NCI-H524 (cell line): ENCODE measurements around the gene C10orf90.
"Not testable (repeated sequence)": the region's sequence is repeated elsewhere in the genome, so short reads cannot be mapped to it uniquely, and the experiment has no call there.

Experiments used
- DNase-seq, 2 experiments: peaks; one replicate each; lab custom pipeline; 2025; lab: John Stamatoyannopoulos, UW

C10orf90 gene

GRCh38 chr10:126585249-126586017, 85.1 kb downstream of the C10orf90 start:
- DNase-seq = no peak

- DNase-seq = peak in 1 of 2 experiments; percentile 8
Measured at GRCh38 chr10:126584836-126585235, 85.7 kb downstream of the C10orf90 start.

DNA sequence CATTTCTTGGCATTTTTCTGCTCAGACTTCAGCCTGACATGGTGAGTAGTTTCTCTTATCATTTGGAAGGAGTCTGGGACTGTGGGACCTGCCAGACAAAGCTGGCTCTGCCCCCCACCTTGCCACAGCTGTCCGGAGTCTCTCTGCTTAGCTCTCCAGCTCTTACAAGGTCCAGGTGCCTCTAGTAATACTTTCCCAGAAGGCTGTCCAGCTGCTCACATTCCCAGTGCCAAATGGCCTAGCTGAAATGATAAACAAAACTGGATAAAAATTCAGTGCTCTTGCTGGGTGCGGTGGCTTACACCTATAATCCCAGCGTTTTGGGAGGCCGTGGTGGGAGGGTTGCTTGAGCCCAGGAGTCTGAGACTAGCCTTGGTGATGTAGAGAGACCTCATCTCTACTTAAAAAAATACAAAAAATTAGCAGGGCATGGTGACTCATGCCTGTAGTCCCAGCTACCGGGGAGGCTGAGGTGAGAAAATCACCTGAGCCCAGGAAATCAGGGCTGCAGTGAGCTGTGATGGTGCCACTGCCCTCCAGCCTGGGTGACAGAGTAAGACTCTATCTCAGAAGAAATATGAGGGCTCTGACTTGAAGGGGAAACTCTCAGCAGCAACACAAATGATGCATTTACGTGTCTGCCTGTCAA, 86.8 kb downstream of the C10orf90 start:
- peak; percentile 41 to 73 for DNase-seq

DNA sequence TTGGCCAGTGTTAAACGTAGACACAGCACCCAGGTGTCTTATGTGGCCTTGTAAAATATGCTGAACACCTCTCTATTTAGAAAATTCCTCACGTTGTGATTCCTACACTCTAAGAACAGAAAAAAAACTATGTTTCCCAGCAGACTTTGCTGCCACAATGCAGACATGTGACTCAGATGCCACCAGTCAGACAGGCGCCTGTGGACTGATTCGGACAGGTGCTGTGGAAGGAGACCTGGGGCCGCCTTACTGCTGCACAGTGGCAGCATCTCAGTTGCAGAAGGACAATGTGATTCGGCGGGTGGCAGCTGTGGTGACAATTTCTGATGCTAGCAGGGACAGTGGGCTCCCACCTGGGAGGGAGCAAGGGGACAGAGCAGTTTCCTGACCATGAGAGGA, 88.8 kb downstream of the C10orf90 start:
- no peak for DNase-seq

DNA sequence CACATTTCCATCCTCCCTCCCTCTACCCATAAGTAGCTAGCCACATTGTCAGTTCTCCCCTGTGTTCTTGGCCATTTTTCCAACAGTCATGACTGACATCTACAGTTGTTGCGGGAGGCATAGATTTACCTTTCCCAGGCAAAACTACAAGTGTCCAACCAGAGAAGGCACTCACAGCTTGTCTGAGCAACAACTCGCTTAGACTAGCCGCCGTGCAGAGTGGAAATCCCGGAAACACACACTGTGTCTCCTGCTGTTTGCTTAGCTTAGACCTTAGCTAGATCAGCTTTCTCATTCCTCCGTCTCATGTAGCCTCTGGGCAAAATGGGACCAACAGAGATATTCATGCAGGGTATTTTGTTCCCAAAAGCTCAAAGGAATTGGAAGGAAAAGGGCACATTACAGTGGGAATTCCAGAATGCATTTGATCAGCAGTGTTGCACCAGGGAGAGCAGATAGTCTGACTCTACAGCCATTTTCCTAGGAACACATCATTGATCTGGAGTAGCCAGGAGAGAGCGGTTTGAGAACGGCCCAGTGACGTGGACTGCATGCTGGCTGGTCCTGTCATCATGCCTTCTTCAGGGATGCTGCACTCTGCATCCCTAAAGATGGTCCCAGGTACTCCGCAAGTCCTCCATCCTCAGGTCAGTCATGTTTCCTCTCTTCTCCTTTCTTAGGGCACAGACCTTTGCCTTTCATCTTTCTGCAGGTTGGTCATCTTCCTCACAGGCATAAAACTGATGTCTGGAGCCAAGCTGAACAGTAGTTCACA, 89.4 kb downstream of the C10orf90 start:
- DNase-seq = no peak

DNA sequence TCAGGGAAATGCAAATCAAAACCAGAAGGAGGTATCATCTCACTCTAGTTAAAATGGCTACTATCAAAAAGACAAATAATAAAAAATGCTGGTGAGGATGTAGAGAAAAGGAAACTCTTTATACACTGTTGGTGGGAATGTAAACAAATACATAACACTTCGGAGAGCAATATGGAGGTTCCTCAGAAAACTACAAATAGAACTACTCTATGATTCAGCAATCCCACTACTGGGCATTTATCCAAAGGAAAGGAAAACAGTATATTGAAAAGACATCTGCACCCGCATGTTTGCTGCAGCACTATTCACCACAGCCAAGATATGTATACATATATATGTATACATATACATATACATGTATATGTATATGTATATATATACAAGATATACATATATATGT, 94.2 kb downstream of the C10orf90 start:
- no peak for DNase-seq

GRCh38 chr10:126570621-126571602, 99.6 kb downstream of the C10orf90 start:
- no peak for DNase-seq

DNA sequence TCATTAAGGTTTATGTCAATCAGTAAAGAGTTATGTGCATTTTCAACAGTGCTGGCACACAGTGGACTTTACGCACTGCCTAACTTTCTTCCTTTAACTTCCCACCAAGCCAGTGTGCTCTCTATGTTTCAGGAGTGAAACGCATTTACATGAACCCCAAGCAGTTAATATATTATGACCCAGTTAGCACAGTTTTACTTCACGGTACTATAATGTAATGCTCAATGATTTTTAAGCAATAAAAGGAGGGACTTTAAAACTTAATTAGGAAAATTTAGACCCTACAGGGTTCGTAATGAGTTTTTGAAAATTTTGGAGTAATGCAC, 100.3 kb downstream of the C10orf90 start:
- no peak for DNase-seq

- no peak for DNase-seq
Measured at GRCh38 chr10:126569513-126570244, 100.8 kb downstream of the C10orf90 start.

DNA sequence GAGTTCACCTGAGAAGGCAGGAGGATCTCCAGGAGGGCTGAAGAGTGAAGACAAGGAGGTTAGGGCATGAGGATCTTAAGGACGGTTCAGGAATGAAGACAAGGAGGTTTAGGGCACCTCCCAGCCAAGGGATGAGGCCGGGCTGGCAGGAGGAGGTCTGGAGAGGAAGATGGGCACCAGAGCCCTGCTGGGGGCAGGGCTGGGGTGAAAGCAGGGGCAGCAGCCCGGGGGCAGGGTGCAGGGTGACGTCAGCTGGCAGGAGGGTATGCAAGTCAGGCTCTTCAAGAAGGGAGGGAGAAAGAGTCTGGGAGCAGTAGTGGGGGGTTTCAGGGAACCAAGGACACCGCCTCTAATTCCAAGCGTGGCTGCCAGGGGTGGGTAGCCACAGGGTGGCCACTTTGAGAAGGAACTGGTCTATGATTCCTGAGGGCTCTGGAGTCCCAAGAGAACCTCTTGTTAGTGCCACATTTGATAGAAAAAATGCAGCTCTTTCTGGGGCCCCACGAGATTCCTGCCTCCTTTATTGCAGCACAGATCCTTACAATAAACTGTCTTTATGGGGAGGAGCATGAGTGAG, 101.6 kb downstream of the C10orf90 start:
- DNase-seq = no peak

GRCh38 chr10:126565871-126566270, 104.6 kb downstream of the C10orf90 start:
- DNase-seq = no peak

- DNase-seq = peak in 1 of 2 experiments; percentile 5
Measured at GRCh38 chr10:126565441-126565840, 105.1 kb downstream of the C10orf90 start.

DNA sequence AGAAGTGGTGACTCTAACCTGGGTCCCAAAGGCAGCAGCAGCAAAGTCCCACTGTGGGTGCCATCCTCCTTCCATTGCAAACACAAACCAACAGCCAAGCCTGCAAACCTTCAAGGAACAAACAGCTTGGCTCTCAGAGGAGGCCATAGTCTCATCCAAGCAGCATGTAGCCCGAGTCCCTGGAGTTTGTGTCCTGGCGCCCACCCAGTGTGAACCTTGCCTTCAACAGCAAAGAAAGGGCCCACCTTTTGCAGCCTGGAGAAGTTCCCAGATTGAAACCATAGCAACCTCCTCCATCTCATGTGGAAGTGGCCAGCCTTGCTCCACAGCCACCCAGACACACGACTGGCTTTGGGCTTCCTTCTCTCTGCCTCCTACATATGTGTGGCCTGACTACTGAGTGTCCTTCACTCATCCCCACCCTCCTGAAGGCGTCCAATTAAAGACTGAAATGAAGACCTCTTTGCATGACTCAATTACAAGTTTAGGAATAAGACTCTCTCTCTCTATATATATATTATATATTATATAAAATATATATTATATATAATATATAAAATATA, 106.1 kb downstream of the C10orf90 start:
- no peak for DNase-seq

GRCh38 chr10:126563361-126563760, 107.1 kb downstream of the C10orf90 start:
- DNase-seq = no peak

- no peak for DNase-seq
Measured at GRCh38 chr10:126561921-126562680, 108.4 kb downstream of the C10orf90 start.

DNA sequence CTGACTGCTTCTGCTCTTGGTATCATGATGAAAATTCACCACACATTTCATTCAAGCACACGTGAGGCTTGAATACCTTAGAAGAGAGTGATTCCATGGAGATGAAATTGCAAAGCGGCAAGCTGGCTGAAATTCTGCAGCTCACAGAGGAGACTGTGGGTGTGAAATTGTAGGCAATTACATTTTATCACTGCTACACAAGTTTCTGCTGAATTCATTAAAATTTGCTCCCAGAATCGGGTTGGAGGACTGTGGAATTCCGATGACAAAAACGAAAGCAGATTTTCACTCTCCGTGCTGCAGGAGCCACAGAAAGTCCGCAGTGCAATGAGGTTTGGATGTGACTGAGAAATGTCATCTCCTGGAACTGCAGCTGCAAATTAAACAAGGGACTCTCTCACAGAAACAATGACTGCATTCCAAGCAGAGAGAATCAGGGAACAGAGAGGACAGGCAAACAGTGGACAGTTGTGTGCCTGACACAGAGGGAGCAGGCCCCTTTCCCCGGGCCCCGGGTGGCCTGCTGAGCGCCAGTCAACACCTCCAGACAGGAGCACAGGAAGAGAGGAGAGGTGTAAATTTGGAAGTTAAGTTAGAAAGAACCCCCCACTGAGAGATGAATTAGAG, 109.1 kb downstream of the C10orf90 start:
- DNase-seq = no peak

GRCh38 chr10:126558881-126559280, 111.6 kb downstream of the C10orf90 start:
- DNase-seq = no peak

- DNase-seq = no peak
Measured at GRCh38 chr10:126551202-126551601, 119.3 kb downstream of the C10orf90 start.

- not testable (repeated sequence) for DNase-seq
Measured at GRCh38 chr10:126550586-126550985, 119.9 kb downstream of the C10orf90 start.
